Activated CD4-positive, alpha-beta T cell treated with anti-CD3 and anti-CD28 coated beads, Interleukin-2, amount 10 ng/mL, durations not matched to agents 7 days and 5 days (primary cell): ENCODE measurements around the gene UCK2. TPM values are rescaled to one million over a fixed set of nuclear protein-coding genes. Genes with fewer than 3 reads are reported as not detected.

Source experiments
- CTCF ChIA-PET: fragments of 350-600 bp; sonication (Branson Sonifier 250); formaldehyde crosslinking; loops from one replicate; lab custom pipeline; 2021; ENCODE audit warnings: antibody characterized with exemption; lab: Charles Lee
- POLR2A ChIA-PET: fragments of 350-600 bp; sonication (Branson Sonifier 250); formaldehyde crosslinking; loops from one replicate; lab custom pipeline; 2021; ENCODE audit warnings: antibody characterized with exemption; lab: Charles Lee
- DNase-seq: peaks from one replicate; pipeline ENCODE4 v3.0.0-alpha.2; 2020
- H3K27ac Mint-ChIP-seq: one replicate; pipeline ENCODE4 v1.8.0; 2021; ENCODE audit warnings: mild to moderate bottlenecking, moderate library complexity, mixed read lengths
- H3K27me3 Mint-ChIP-seq: one replicate; pipeline ENCODE4 v1.8.0; 2021; ENCODE audit warnings: mixed read lengths
- H3K36me3 Mint-ChIP-seq: one replicate; pipeline ENCODE4 v1.8.0; 2021; ENCODE audit warnings: low read depth, mixed read lengths
- H3K4me1 Mint-ChIP-seq: one replicate; pipeline ENCODE4 v1.8.0; 2021; ENCODE audit warnings: mixed read lengths
- H3K4me3 Mint-ChIP-seq: one replicate; pipeline ENCODE4 v1.8.0; 2021; ENCODE audit warnings: mild to moderate bottlenecking, moderate library complexity, mixed read lengths
- H3K9me3 Mint-ChIP-seq: one replicate; pipeline ENCODE4 v1.8.0; 2021; ENCODE audit warnings: mixed read lengths
- total RNA-seq, 2 experiments: library from RNA; stranded (reverse); gene quantifications; one replicate each; pipeline ENCODE4 v1.2.3, GENCODE V29; 2021

Gene UCK2
- total RNA-seq, 2 experiments from 2014 or later: 22.4 to 23.7 TPM

GRCh38 chr1:165840423-165840822, 13.0 kb downstream of the UCK2 start:
- ChIA-PET POLR2A (no interaction called here), CTCF (no interaction called here)
- Mint-ChIP-seq H3K4me1 (peaks cover 44% of the 10 kb centered on the region), H3K27ac (no peak overlapping the region), H3K27me3 (no peaks in the 10 kb centered on the region), H3K4me3 (no peak overlapping the region), H3K9me3 (no peaks in the 10 kb centered on the region), H3K36me3 (peaks cover 7% of the 10 kb centered on the region)
- no peak for DNase-seq

GRCh38 chr1:165841582-165842017, 14.2 kb downstream of the UCK2 start:
- Mint-ChIP-seq H3K27me3 (no peaks in the 10 kb centered on the region), H3K36me3 (peaks cover 7% of the 10 kb centered on the region), H3K9me3 (no peaks in the 10 kb centered on the region), H3K4me1 (peaks cover 51% of the 10 kb centered on the region), H3K4me3 (no peak overlapping the region), H3K27ac (no peak overlapping the region)
- DNase-seq: no peak
- ChIA-PET POLR2A (no interaction called here), CTCF (interaction anchor here (3.0 kb wide), 1 partner anchor 11 kb away, joined by 18 read pairs; no protein-coding TSS in a partner anchor)

- H3K36me3 Mint-ChIP-seq: peaks cover 5% of the 10 kb centered on the region
- peaks cover 47% of the 10 kb centered on the region for H3K4me1 Mint-ChIP-seq
- H3K9me3 Mint-ChIP-seq: no peaks in the 10 kb centered on the region
- no peak for DNase-seq
- H3K27ac Mint-ChIP-seq: no peak overlapping the region
- H3K27me3 Mint-ChIP-seq: no peaks in the 10 kb centered on the region
- POLR2A ChIA-PET: interaction anchor here (0.7 kb wide), 1 partner anchor 74 kb away, joined by 3 read pairs; no protein-coding TSS in a partner anchor
- CTCF ChIA-PET: interaction anchor here (1.8 to 3.0 kb wide), 2 partner anchors 12 to 13 kb away, joined by 4 to 18 read pairs; no protein-coding TSS in a partner anchor
- no peak overlapping the region for H3K4me3 Mint-ChIP-seq
These were observed 14.7 kb downstream of the UCK2 start for GRCh38 chr1:165842023-165842670.

GRCh38 chr1:165842671-165843129, 15.3 kb downstream of the UCK2 start:
- Mint-ChIP-seq H3K36me3 (peaks cover 6% of the 10 kb centered on the region), H3K27ac (peak overlapping the region; percentile 9), H3K9me3 (no peaks in the 10 kb centered on the region), H3K4me1 (peaks cover 50% of the 10 kb centered on the region), H3K27me3 (no peaks in the 10 kb centered on the region), H3K4me3 (no peak overlapping the region)
- ChIA-PET CTCF (interaction anchor here (0.6 to 3.0 kb wide), 3 partner anchors 12 to 29 kb away, joined by 3 to 18 read pairs (median 4); no protein-coding TSS in a partner anchor), POLR2A (interaction anchor here (0.7 kb wide), 1 partner anchor 75 kb away, joined by 3 read pairs; no protein-coding TSS in a partner anchor)
- peak; percentile 39 for DNase-seq

- Mint-ChIP-seq H3K36me3 (peaks cover 1% of the 10 kb centered on the region), H3K9me3 (no peaks in the 10 kb centered on the region), H3K27ac (no peak overlapping the region), H3K4me3 (no peak overlapping the region), H3K27me3 (no peaks in the 10 kb centered on the region), H3K4me1 (peaks cover 46% of the 10 kb centered on the region)
- POLR2A ChIA-PET: no interaction called here
- DNase-seq: no peak
- CTCF ChIA-PET: interaction anchor here (0.6 to 3.0 kb wide), 3 partner anchors 11 to 28 kb away, joined by 3 to 18 read pairs (median 4); no protein-coding TSS in a partner anchor
These were observed 15.9 kb downstream of the UCK2 start for GRCh38 chr1:165843304-165843703.

- H3K36me3 Mint-ChIP-seq: peaks cover 6% of the 10 kb centered on the region
- H3K4me3 Mint-ChIP-seq: no peak overlapping the region
- ChIA-PET CTCF (interaction anchor here (1.0 to 1.8 kb wide), 2 partner anchors 11 to 12 kb away, joined by 4 to 10 read pairs; no protein-coding TSS in a partner anchor), POLR2A (no interaction called here)
- H3K4me1 Mint-ChIP-seq: peaks cover 53% of the 10 kb centered on the region
- no peaks in the 10 kb centered on the region for H3K27me3 Mint-ChIP-seq
- H3K27ac Mint-ChIP-seq: no peak overlapping the region
- DNase-seq: no peak
- peaks cover 2% of the 10 kb centered on the region for H3K9me3 Mint-ChIP-seq
These were observed 16.8 kb downstream of the UCK2 start for GRCh38 chr1:165844114-165844798.

- no peaks in the 10 kb centered on the region for H3K27me3 Mint-ChIP-seq
- no peak overlapping the region for H3K27ac Mint-ChIP-seq
- ChIA-PET CTCF (interaction anchor here (0.9 to 1.4 kb wide), 3 partner anchors 11 to 16 kb away, joined by 3 to 10 read pairs (median 5); no protein-coding TSS in a partner anchor), POLR2A (no interaction called here)
- peaks cover 57% of the 10 kb centered on the region for H3K4me1 Mint-ChIP-seq
- no peak for DNase-seq
- peaks cover 6% of the 10 kb centered on the region for H3K36me3 Mint-ChIP-seq
- H3K9me3 Mint-ChIP-seq: peaks cover 2% of the 10 kb centered on the region
- no peak overlapping the region for H3K4me3 Mint-ChIP-seq
These were observed 17.5 kb downstream of the UCK2 start for GRCh38 chr1:165844933-165845332.

- no peak overlapping the region for H3K4me3 Mint-ChIP-seq
- no peak for DNase-seq
- peaks cover 2% of the 10 kb centered on the region for H3K9me3 Mint-ChIP-seq
- H3K27ac Mint-ChIP-seq: no peak overlapping the region
- H3K27me3 Mint-ChIP-seq: no peaks in the 10 kb centered on the region
- peaks cover 56% of the 10 kb centered on the region for H3K4me1 Mint-ChIP-seq
- ChIA-PET POLR2A (no interaction called here), CTCF (interaction anchor here (0.9 to 1.4 kb wide), 3 partner anchors 10 to 16 kb away, joined by 3 to 10 read pairs (median 5); no protein-coding TSS in a partner anchor)
- peaks cover 6% of the 10 kb centered on the region for H3K36me3 Mint-ChIP-seq
These were observed 18.2 kb downstream of the UCK2 start for GRCh38 chr1:165845569-165845968.

GRCh38 chr1:165845992-165846748, 18.8 kb downstream of the UCK2 start:
- H3K27ac Mint-ChIP-seq: no peak overlapping the region
- no peak overlapping the region for H3K4me3 Mint-ChIP-seq
- no peaks in the 10 kb centered on the region for H3K27me3 Mint-ChIP-seq
- peak; percentile 30 for DNase-seq
- H3K9me3 Mint-ChIP-seq: peaks cover 2% of the 10 kb centered on the region
- CTCF ChIA-PET: interaction anchor here (1.4 kb wide), 1 partner anchor 17 kb away, joined by 5 read pairs; no protein-coding TSS in a partner anchor
- H3K36me3 Mint-ChIP-seq: peaks cover 9% of the 10 kb centered on the region
- H3K4me1 Mint-ChIP-seq: peaks cover 59% of the 10 kb centered on the region
- POLR2A ChIA-PET: no interaction called here

GRCh38 chr1:165847486-165847885, 20.1 kb downstream of the UCK2 start:
- Mint-ChIP-seq H3K36me3 (peaks cover 15% of the 10 kb centered on the region), H3K27ac (no peak overlapping the region), H3K4me1 (peaks cover 60% of the 10 kb centered on the region), H3K27me3 (no peaks in the 10 kb centered on the region), H3K9me3 (peaks cover 2% of the 10 kb centered on the region), H3K4me3 (no peak overlapping the region)
- ChIA-PET CTCF (interaction anchor here (0.6 kb wide), 1 partner anchor 334 kb away, joined by 3 read pairs; no protein-coding TSS in a partner anchor), POLR2A (no interaction called here)
- no peak for DNase-seq

GRCh38 chr1:165849353-165850133, 22.1 kb downstream of the UCK2 start:
- Mint-ChIP-seq H3K9me3 (peaks cover 2% of the 10 kb centered on the region), H3K27me3 (no peaks in the 10 kb centered on the region), H3K4me3 (no peak overlapping the region), H3K27ac (peak overlapping the region; percentile 42), H3K36me3 (peaks cover 15% of the 10 kb centered on the region), H3K4me1 (peaks cover 62% of the 10 kb centered on the region)
- ChIA-PET CTCF (interaction anchor here (0.8 kb wide), 3 partner anchors 9 to 22 kb away, joined by 3 to 6 read pairs (median 3); no protein-coding TSS in a partner anchor), POLR2A (no interaction called here)
- no peak for DNase-seq
